ENCODE data around the gene ISG20L2. TPM values are rescaled to one million over a fixed set of nuclear protein-coding genes. Genes with fewer than 3 reads are reported as not detected.

Gene ISG20L2
- total and polyA plus RNA-seq, 4 experiments from 2014 or later: 11.4 to 53.1 (median 33.6) TPM

DNA sequence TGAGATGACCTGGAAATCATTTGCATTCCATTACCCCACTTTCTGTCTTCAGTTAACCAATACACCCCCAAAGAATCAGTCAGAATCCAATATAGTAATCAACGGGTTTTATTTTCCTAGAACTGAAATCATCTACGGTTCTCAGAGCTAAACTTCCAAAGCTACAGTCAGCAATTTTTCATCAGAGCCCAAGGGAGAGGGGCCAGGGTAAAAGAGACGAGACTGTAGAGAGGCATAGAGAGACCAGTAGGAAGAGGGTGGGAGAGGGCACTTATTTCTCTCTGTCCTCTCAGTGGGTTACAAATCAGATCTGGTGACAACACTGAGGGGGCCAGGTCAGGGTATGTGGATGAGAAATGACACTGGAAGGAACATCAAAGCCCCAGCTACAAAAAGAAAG is 13.5 kb upstream of the ISG20L2 start:
- H3K27me3 Mint-ChIP-seq: no peaks in the 10 kb centered on the region
- Histone ChIP-seq H3K9me3 (ENCODE audit: control insufficient read depth in 1 of 2, low read length in 2 of 2) (no peaks in the 10 kb centered on the region), H3K36me3 (ENCODE audit: insufficient read depth, low read length) (peaks cover 25% of the 10 kb centered on the region), H3K4me1 (ENCODE audit: insufficient read depth, low read length) (peaks cover 36% of the 10 kb centered on the region), H3K27ac (ENCODE audit: low read depth, low read length) (peak overlapping the region; percentile 74), H3K27me3 (ENCODE audit: insufficient read depth, low read length) (no peaks in the 10 kb centered on the region), H3K4me3 (ENCODE audit: low read length in 2 of 2) (no peak overlapping the region)
- no peak for DNase-seq
- ChIA-PET POLR2A (ENCODE audit: partially characterized antibody) (interaction anchor here (1.1 to 6.7 kb wide), 6 partner anchors 9 to 549 kb away, joined by 3 to 158 read pairs (median 54); partner anchors contain the start of genes HDGF, ISG20L2, METTL25B and PRCC), CTCF (ENCODE audit: partially characterized antibody) (interaction anchor here (1.2 to 2.6 kb wide), 4 partner anchors 9 to 25 kb away, joined by 4 to 16 read pairs (median 15); partner anchors contain the start of genes HDGF, ISG20L2, METTL25B and PRCC)
- intact Hi-C loops (cut with micrococcal nuclease): loop anchor here (5.0 kb wide), 1 partner anchor 75 kb away; the partner anchor contains the start of gene SH2D2A
- peaks cover 23 to 56% (median 40%) of the 10 kb centered on the region in 4 donors for H3K4me1 Mint-ChIP-seq
- H3K36me3 Mint-ChIP-seq: peaks cover 14 to 52% of the 10 kb centered on the region in 2 donors
- H3K9me3 Mint-ChIP-seq: peaks cover 0 to 2% (median 0%) of the 10 kb centered on the region in 8 donors
- H3K27ac Mint-ChIP-seq: peak overlapping the region; percentile 91 to 100 (median 98)
- peak overlapping the region in 7 of 8 donors; percentile 14 to 98 (median 95) for H3K4me3 Mint-ChIP-seq

DNA sequence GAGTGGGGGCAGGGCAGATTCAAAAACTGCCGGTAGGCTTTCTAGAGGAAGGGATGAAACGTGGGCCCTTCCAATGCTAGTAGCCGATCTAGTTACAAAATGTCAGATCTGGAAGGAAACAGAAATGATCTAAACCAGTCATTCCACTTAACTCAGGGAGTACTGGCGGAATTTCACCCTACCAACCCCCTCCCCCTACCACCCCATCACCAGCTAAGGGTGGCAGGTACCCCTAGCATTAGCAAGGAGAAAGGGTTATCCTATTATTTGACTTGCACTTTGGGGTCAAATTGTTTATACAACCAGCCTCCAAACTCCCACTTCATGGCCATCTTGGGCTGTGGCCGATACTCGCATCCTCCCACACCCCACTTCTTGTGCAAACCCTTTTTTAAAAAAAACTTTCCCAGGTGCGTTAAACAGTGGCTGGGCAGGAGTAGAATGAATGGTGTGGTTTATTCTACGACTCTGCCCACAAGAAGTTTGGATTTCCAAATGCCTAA is 13.0 kb upstream of the ISG20L2 start:
- Histone ChIP-seq H3K4me1 (ENCODE audit: insufficient read depth, low read length) (peaks cover 31% of the 10 kb centered on the region), H3K4me3 (ENCODE audit: low read length in 2 of 2) (peak overlapping the region; percentile 21 to 33), H3K9me3 (ENCODE audit: control insufficient read depth in 1 of 2, low read length in 2 of 2) (no peaks in the 10 kb centered on the region), H3K27me3 (ENCODE audit: insufficient read depth, low read length) (no peaks in the 10 kb centered on the region), H3K36me3 (ENCODE audit: insufficient read depth, low read length) (peaks cover 25% of the 10 kb centered on the region), H3K27ac (ENCODE audit: low read depth, low read length) (peak overlapping the region; percentile 74)
- Mint-ChIP-seq H3K27me3 (no peaks in the 10 kb centered on the region), H3K4me3 (peak overlapping the region; percentile 94 to 99 (median 96)), H3K27ac (peak overlapping the region; percentile 91 to 100 (median 98)), H3K4me1 (peaks cover 21 to 51% (median 36%) of the 10 kb centered on the region in 4 donors), H3K9me3 (peaks cover 0 to 2% (median 0%) of the 10 kb centered on the region in 8 donors), H3K36me3 (peaks cover 14 to 53% of the 10 kb centered on the region in 2 donors)
- POLR2A ChIA-PET (ENCODE audit: partially characterized antibody): interaction anchor here (0.7 to 6.7 kb wide), 22 partner anchors 10 to 615 kb away, joined by 3 to 158 read pairs (median 4); partner anchors contain the start of genes HDGF, ISG20L2, METTL25B and PRCC
- peak in 1 of 5 donors; percentile 32 for DNase-seq
- CTCF ChIA-PET (ENCODE audit: partially characterized antibody): interaction anchor here (0.8 to 2.6 kb wide), 7 partner anchors 10 to 29 kb away, joined by 3 to 16 read pairs (median 8); partner anchors contain the start of genes HDGF, ISG20L2, METTL25B and PRCC
- intact Hi-C loops (cut with micrococcal nuclease): loop anchor here (1.0 to 5.0 kb wide), 4 partner anchors 10 to 76 kb away; partner anchors contain the start of genes HDGF, ISG20L2, METTL25B and PRCC

DNA sequence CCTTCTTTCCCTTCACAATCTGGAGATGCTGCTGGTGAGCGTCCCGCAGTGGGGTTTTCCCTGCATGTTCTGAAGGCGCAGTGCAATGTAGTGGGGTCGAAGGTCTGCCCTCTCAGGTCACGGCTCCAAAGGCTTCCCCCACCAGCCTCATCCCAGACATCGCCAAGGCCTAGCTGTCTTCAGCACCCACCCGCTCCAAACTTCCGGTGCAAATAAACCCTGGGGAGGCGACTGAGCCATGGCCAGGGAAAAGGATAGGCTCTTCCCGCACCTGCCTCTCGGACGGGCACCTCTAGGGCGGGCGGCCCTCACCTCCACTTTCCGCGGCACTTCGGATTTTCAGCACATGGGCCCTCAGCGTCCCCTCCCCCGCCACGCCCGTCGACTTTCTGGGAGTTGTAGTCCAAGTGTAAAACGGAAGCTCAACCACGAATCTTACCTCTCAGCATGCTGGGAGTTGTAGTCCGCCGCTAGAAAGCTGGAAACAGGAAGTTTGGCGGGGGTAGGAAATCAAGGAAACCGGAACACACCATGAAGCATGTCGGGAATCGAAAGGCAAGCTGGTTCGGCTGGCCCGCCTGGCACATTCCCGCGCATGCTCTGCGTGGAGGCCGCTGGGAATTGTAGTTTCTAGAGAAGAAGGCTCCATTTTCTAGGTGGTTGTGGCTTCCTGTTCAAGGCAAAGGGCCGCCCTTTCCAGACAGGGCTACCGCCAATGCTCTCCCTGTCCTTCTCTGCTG is 12.3 kb upstream of the ISG20L2 start, which contains the start of gene MRPL24:
MRPL24 (minus strand) TSS at position 348 of the 740 bp plus-strand sequence. CDS start 2,384 bp downstream, outside the sequence.
- Histone ChIP-seq H3K4me1 (ENCODE audit: insufficient read depth, low read length) (peaks cover 25% of the 10 kb centered on the region), H3K36me3 (ENCODE audit: insufficient read depth, low read length) (peaks cover 25% of the 10 kb centered on the region), H3K27ac (ENCODE audit: low read depth, low read length) (peak within 1 kb of the TSS; percentile 84), H3K4me3 (ENCODE audit: low read length in 2 of 2) (peak within 1 kb of the TSS; percentile 83 to 89), H3K27me3 (ENCODE audit: insufficient read depth, low read length) (no peaks in the 10 kb centered on the region), H3K9me3 (ENCODE audit: control insufficient read depth in 1 of 2, low read length in 2 of 2) (no peaks in the 10 kb centered on the region)
- Mint-ChIP-seq H3K9me3 (peaks cover 0 to 2% (median 0%) of the 10 kb centered on the region in 8 donors), H3K4me3 (peak within 1 kb of the TSS; percentile 94 to 99 (median 96)), H3K27ac (peak within 1 kb of the TSS; percentile 91 to 100 (median 98)), H3K4me1 (peaks cover 18 to 45% (median 32%) of the 10 kb centered on the region in 4 donors), H3K27me3 (no peaks in the 10 kb centered on the region), H3K36me3 (peaks cover 14 to 52% of the 10 kb centered on the region in 2 donors)
- CTCF ChIA-PET (ENCODE audit: partially characterized antibody): interaction anchor here (0.8 to 2.6 kb wide), 6 partner anchors 11 to 29 kb away, joined by 3 to 16 read pairs (median 12); partner anchors contain the start of genes HDGF, ISG20L2, METTL25B and PRCC
- intact Hi-C loops (cut with micrococcal nuclease): loop anchor here (1.0 to 5.0 kb wide), 4 partner anchors 10 to 76 kb away; partner anchors contain the start of genes HDGF, ISG20L2, METTL25B and PRCC
- DNase-seq: peak; percentile 96 to 100 (median 99)
- POLR2A ChIA-PET (ENCODE audit: partially characterized antibody): interaction anchor here (0.7 to 6.7 kb wide), 22 partner anchors 10 to 615 kb away, joined by 3 to 158 read pairs (median 4); partner anchors contain the start of genes HDGF, ISG20L2, METTL25B and PRCC

DNA sequence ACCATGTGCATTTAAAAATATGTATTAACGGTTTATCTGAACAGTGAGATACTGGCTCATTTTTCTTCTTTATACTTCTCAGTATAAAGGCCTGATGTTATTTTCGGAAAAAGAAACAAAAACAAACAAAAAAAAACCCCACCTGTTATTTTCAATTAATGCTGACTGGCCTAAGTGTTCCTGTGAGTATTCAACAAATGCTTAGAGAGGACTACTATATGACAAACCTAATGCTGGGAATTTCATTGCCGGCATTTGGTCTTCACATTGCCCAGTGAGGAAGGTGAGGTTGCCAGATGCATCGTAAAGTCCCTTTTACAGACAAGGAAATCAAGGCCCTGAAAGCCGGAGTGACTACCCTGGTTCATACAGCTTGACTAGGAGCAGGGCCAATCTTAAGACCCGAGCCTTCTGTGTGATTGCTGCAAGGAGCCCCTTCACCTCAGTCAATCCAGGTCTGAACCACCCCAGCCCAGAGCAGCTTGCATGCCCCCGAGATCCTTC is 11.7 kb upstream of the ISG20L2 start:
- ChIA-PET CTCF (ENCODE audit: partially characterized antibody) (interaction anchor here (1.3 to 2.6 kb wide), 5 partner anchors 11 to 30 kb away, joined by 4 to 16 read pairs (median 15); partner anchors contain the start of genes HDGF, ISG20L2, METTL25B and PRCC), POLR2A (ENCODE audit: partially characterized antibody) (interaction anchor here (1.2 to 6.7 kb wide), 13 partner anchors 11 to 614 kb away, joined by 3 to 158 read pairs (median 6); partner anchors contain the start of genes HDGF, ISG20L2, METTL25B and PRCC)
- intact Hi-C loops (cut with micrococcal nuclease): loop anchor here (5.0 kb wide), 1 partner anchor 77 kb away; the partner anchor contains the start of gene SH2D2A
- no peak for DNase-seq
- Mint-ChIP-seq H3K4me1 (peaks cover 13 to 38% (median 27%) of the 10 kb centered on the region in 4 donors), H3K9me3 (peaks cover 0 to 2% (median 0%) of the 10 kb centered on the region in 8 donors), H3K36me3 (peaks cover 8 to 50% of the 10 kb centered on the region in 2 donors), H3K4me3 (peak overlapping the region; percentile 94 to 99 (median 96)), H3K27ac (peak overlapping the region; percentile 91 to 100 (median 98)), H3K27me3 (no peaks in the 10 kb centered on the region)
- Histone ChIP-seq H3K9me3 (ENCODE audit: control insufficient read depth in 1 of 2, low read length in 2 of 2) (no peaks in the 10 kb centered on the region), H3K27ac (ENCODE audit: low read depth, low read length) (peak overlapping the region; percentile 84), H3K36me3 (ENCODE audit: insufficient read depth, low read length) (peaks cover 20% of the 10 kb centered on the region), H3K4me1 (ENCODE audit: insufficient read depth, low read length) (peaks cover 22% of the 10 kb centered on the region), H3K4me3 (ENCODE audit: low read length in 2 of 2) (peak overlapping the region; percentile 83 to 89), H3K27me3 (ENCODE audit: insufficient read depth, low read length) (no peaks in the 10 kb centered on the region)

DNA sequence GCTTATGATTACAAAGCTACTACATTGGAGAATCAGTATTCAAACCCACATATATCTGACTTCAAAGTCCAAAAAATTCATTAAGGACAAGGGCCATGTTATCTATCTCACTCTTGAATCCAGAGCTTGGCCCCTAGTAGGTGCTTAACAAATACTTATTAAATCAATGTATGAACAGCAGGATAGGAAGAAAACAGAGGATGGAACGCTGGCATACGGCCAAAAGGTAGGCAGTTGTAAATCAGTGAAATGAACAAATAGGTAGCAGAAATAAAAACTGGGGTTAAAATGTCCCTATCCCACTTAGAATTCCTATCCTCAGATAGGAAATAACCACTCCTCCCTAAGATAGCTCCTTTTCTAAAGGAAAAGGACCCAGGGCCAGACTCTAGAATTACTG is 10.3 kb upstream of the ISG20L2 start:
- Histone ChIP-seq H3K4me3 (ENCODE audit: low read length in 2 of 2) (no peak overlapping the region), H3K4me1 (ENCODE audit: insufficient read depth, low read length) (peaks cover 22% of the 10 kb centered on the region), H3K27me3 (ENCODE audit: insufficient read depth, low read length) (no peaks in the 10 kb centered on the region), H3K36me3 (ENCODE audit: insufficient read depth, low read length) (peaks cover 13% of the 10 kb centered on the region), H3K9me3 (ENCODE audit: control insufficient read depth in 1 of 2, low read length in 2 of 2) (no peaks in the 10 kb centered on the region), H3K27ac (ENCODE audit: low read depth, low read length) (no peak overlapping the region)
- H3K36me3 Mint-ChIP-seq: peaks cover 8 to 41% of the 10 kb centered on the region in 2 donors
- no peak for DNase-seq
- peaks cover 0 to 2% (median 0%) of the 10 kb centered on the region in 8 donors for H3K9me3 Mint-ChIP-seq
- intact Hi-C loops (cut with micrococcal nuclease): no loop called here
- H3K27ac Mint-ChIP-seq: peak overlapping the region in 6 of 7 donors; percentile 3 to 92 (median 67)
- POLR2A ChIA-PET (ENCODE audit: partially characterized antibody): interaction anchor here (0.6 to 6.7 kb wide), 3 partner anchors 10 to 139 kb away, joined by 3 to 158 read pairs (median 126); partner anchors contain the start of genes ISG20L2, METTL25B and PRCC
- H3K27me3 Mint-ChIP-seq: no peaks in the 10 kb centered on the region
- peaks cover 13 to 36% (median 24%) of the 10 kb centered on the region in 4 donors for H3K4me1 Mint-ChIP-seq
- CTCF ChIA-PET (ENCODE audit: partially characterized antibody): interaction anchor here (1.0 to 1.5 kb wide), 3 partner anchors 13 to 121 kb away, joined by 3 to 10 read pairs (median 6); partner anchors contain the start of gene PRCC
- peak overlapping the region in 3 of 8 donors; percentile 31 to 61 (median 49) for H3K4me3 Mint-ChIP-seq

DNA sequence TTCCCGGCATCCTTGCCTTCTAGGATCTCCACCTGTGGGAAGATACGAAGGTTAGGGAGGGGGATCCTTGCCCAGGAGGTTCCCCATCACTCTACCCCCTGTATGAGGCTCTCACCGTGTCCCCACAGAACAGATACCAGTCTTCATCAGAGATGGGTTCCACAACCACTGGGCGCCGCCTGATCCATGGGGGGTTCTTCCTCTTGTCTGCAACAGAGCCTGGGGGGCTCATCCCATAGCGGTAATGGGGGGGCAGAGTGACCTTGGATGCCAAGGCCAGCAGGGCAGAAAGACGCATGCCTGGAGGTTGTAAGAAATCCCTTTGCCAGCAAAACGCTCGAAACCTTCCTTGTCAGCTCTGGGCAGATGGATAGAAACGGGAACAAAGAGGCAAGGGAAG is 9.8 kb upstream of the ISG20L2 start:
- Histone ChIP-seq H3K27me3 (ENCODE audit: insufficient read depth, low read length) (no peaks in the 10 kb centered on the region), H3K4me3 (ENCODE audit: low read length in 2 of 2) (no peak overlapping the region), H3K4me1 (ENCODE audit: insufficient read depth, low read length) (peaks cover 22% of the 10 kb centered on the region), H3K27ac (ENCODE audit: low read depth, low read length) (no peak overlapping the region), H3K36me3 (ENCODE audit: insufficient read depth, low read length) (peaks cover 8% of the 10 kb centered on the region), H3K9me3 (ENCODE audit: control insufficient read depth in 1 of 2, low read length in 2 of 2) (no peaks in the 10 kb centered on the region)
- ChIA-PET CTCF (ENCODE audit: partially characterized antibody) (interaction anchor here (1.0 to 1.5 kb wide), 2 partner anchors 12 to 30 kb away, joined by 3 to 10 read pairs; partner anchors contain the start of gene PRCC), POLR2A (ENCODE audit: partially characterized antibody) (interaction anchor here (0.6 to 6.7 kb wide), 3 partner anchors 10 to 138 kb away, joined by 3 to 158 read pairs (median 126); partner anchors contain the start of genes ISG20L2, METTL25B and PRCC)
- Mint-ChIP-seq H3K27ac (peak overlapping the region in 4 of 7 donors; percentile 35 to 91 (median 49)), H3K4me1 (peaks cover 13 to 36% (median 24%) of the 10 kb centered on the region in 4 donors), H3K36me3 (peaks cover 8 to 36% of the 10 kb centered on the region in 2 donors), H3K27me3 (no peaks in the 10 kb centered on the region), H3K4me3 (no peak overlapping the region), H3K9me3 (peaks cover 0 to 2% (median 0%) of the 10 kb centered on the region in 8 donors)
- intact Hi-C loops (cut with micrococcal nuclease): no loop called here
- no peak for DNase-seq
